Occipital lobe (tissue), 2 donors: Measurements from ENCODE around the gene MELTF. TPM values are rescaled to one million over a fixed set of nuclear protein-coding genes. Genes with fewer than 3 reads are reported as not detected.

Source experiments
- DNase-seq: peaks from one replicate; lab custom pipeline; 2025; lab: John Stamatoyannopoulos, UW
- total RNA-seq: library from RNA; depleted of rRNA; stranded (reverse); fragments of >200 nt; gene quantifications from one replicate; pipeline ENCODE4 v1.2.3, GENCODE V29; 2014

MELTF gene
- total RNA-seq, 1 donor from 2014 or later, result 1.7 TPM

GRCh38 chr3:196969134-196969659, 60.4 kb downstream of the MELTF start:
- peak; percentile 22 for DNase-seq

- DNase-seq, result no peak
Measured at GRCh38 chr3:196968233-196969133, 61.1 kb downstream of the MELTF start, which contains the start of gene PIGZ. TSS of gene PIGZ (minus strand) at chr3:196968833. CDS start at chr3:196952031, 16,802 bp downstream.

- no peak for DNase-seq
Measured at GRCh38 chr3:196967412-196968232, 62.0 kb downstream of the MELTF start.

- DNase-seq, result no peak
Measured at GRCh38 chr3:196966526-196967401, 62.9 kb downstream of the MELTF start.

GRCh38 chr3:196965804-196966173, 63.8 kb downstream of the MELTF start:
- no peak for DNase-seq

- no peak for DNase-seq
Measured at GRCh38 chr3:196965112-196965803, 64.4 kb downstream of the MELTF start.

- DNase-seq, result no peak
Measured at GRCh38 chr3:196963631-196963953, 66.0 kb downstream of the MELTF start.

GRCh38 chr3:196962930-196963630, 66.5 kb downstream of the MELTF start:
- no peak for DNase-seq

- DNase-seq, result no peak
Measured at GRCh38 chr3:196962108-196962929, 67.3 kb downstream of the MELTF start.

GRCh38 chr3:196954832-196955231, 74.8 kb downstream of the MELTF start:
- no peak for DNase-seq

Other genes starting within 250 kb of the MELTF start
- gene SENP5, start 161.9 kb downstream of the MELTF start, total RNA-seq, result 86.3 TPM
- 80.8 TPM for gene NCBP2, start 87.3 kb downstream of the MELTF start, total RNA-seq
- 5.0 TPM for gene PIGZ, start 61.0 kb downstream of the MELTF start, total RNA-seq